HG02981 (cell line): ENCODE measurements around the gene CLIC4.

Experiments used
- ATAC-seq: cut with Tn5 transposase; IDR thresholded peaks from one replicate; pipeline ENCODE4 v1.9.1; 2021; ENCODE audit warnings: mild to moderate bottlenecking, moderate library complexity; ENCODE audit not compliant: unreplicated experiment

CLIC4 gene

DNA sequence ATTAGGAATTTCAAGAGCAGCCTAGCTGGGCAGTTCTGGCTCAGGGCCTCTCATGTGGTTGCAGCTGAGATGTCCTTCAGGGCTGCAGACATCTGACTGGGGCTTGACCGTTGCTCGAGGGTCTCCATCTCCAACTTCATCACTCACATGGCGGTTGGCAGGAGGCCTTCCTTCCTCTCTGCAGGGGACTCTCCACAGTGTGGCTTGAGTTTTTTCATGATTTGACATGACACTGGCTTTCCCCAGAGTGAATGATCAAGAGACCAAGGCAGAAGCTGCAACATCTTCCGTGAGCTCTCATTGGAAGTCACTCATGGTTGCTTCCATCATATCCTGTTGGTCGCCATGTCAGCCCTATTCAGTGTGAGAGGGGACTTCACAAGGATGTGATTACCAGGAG lies 110.2 kb downstream of the CLIC4 start:
- ATAC-seq = no peak

DNA sequence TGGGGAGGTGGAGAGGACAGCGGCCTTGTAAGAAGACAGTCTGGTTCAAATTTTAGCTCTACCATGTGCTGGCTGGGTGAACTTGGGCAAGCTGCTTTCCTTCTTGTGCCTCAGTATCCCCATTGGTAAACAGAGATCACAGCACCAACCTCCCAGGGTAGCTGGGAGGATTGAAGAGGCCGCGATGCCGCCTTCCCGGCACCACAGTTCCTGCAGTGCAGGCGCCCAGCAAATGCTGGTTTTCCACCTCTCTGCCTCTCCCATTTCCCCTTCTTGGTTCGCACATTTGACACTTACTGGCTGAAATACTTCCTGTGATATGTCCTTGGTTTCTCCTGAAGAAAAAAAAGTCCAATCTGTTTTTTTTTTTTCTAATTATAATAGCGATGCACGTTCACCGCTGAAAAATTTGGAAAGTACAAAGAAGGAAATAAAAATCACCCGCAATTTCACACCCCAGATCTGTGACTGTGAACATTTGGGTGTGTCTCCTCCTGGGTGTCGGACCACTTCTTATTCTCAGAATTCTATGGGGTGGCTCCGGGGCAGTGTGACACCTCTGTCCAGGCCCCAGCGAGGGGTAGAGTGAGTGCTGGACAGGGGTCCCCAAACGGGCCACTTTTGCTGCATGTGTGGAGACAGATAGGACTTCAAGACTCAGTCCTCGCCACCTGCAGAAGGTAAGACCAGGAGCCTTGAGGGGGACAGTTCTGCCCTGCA lies 111.7 kb downstream of the CLIC4 start:
- no peak for ATAC-seq

DNA sequence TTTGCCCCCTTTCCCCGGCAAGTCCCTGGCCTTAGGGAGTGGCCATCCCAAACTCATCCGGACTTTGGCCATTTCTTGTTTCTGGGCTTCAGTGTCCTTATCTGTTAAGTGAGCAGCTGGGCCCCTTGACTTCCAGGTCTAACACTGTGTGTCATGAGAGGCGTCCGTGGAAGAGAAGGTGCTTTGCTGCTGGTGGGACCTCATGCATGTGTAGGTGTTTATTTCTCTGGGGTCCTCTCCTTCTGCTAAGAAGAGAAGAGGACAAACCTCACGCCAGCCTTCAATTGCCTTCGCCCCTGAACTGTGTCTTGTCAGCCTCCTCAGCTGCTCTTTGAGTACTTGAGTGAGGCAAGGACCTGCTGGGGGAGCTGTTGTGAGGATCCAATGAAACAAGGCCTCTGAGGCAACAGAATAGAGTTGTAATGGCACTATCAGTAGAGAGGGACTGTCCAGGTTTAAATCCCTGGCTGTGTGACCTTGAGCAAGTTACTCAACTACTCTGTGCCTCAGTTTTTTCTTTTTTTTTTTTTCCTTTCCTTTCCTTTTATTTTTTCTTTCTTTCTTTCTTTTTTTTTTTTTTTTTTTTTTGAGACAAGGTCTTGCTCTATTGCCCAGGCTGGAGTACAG lies 112.4 kb downstream of the CLIC4 start:
- no peak for ATAC-seq

DNA sequence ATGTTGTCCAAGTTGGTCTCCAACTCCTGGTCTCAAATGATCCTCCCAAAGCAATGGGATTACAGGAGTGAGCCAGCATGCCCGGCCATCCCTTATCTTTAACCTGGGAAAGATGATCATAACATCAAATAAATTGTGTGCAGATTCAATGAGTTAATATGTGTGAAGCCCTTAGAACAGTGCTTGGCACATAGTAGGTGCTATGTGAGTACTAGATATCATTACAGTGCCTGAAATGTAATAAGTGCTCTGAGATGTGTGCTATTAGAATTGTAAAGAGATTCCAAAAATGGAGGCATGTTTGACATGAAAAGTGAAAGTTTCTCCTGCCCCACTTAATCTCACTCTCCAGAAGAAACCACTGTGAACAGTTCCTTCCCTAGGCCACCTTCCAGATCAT lies 113.0 kb downstream of the CLIC4 start:
- no peak for ATAC-seq

DNA sequence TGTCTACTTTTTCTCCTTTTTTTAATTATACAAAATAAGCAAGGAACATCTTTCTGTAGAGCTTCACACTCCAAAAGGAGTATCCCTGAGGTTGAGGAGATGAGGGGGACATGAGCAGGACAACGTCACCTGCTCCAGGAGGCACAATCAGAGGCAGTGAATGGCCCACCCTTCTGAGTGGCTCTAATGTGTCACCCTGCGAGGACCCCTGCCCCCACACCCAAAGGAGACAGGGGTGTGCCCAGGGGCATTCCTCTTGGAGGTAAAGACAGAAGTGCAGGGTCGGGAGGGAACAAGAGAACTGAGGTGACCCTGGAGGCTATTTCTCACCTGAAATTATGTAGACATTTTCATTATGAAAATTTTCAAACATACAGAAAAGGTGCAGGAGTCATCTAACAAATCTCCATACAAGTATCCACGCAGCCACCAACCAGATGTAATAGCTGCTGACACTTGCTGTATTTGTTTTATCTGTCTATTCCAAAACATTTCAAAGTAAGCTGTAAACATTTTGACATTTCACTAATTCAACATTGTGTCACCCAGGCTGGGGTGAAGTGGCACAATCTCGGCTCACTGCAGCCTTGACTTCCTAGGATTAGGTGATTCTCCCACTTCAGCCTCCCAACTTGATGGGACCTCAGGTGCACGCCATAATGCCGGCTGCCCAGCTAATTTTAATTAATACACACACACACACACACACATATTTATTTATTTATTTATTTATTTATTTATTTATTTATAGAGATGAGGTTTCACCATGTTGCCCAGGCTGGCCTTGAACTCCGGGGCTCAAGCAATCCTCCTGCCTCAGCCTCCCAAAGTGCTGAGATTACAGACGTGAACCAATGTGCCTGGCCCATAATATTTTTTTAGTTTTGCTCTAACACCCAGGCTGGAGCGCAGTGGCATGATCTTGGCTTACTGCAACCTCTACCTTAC lies 114.1 kb downstream of the CLIC4 start:
- ATAC-seq = no peak

DNA sequence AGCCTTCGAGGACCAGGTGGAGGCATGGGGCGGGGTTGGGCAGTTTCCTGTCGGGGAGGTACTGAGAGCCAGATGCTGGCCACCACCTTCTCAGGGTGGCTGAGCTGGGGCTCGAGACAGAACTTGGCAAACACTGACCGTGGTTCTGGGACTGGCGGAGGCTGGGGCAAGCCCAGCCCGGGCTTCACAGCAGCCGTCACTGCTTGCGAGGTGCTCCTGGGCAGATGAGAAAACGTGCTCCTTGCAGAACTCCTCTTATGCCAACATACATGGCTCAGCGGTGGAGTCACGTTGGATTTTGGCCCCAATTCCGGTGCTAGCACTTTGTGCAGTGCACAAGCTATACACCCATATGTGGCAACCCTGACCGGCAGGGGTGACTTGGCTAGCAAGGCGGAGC lies 115.6 kb downstream of the CLIC4 start:
- ATAC-seq = no peak

DNA sequence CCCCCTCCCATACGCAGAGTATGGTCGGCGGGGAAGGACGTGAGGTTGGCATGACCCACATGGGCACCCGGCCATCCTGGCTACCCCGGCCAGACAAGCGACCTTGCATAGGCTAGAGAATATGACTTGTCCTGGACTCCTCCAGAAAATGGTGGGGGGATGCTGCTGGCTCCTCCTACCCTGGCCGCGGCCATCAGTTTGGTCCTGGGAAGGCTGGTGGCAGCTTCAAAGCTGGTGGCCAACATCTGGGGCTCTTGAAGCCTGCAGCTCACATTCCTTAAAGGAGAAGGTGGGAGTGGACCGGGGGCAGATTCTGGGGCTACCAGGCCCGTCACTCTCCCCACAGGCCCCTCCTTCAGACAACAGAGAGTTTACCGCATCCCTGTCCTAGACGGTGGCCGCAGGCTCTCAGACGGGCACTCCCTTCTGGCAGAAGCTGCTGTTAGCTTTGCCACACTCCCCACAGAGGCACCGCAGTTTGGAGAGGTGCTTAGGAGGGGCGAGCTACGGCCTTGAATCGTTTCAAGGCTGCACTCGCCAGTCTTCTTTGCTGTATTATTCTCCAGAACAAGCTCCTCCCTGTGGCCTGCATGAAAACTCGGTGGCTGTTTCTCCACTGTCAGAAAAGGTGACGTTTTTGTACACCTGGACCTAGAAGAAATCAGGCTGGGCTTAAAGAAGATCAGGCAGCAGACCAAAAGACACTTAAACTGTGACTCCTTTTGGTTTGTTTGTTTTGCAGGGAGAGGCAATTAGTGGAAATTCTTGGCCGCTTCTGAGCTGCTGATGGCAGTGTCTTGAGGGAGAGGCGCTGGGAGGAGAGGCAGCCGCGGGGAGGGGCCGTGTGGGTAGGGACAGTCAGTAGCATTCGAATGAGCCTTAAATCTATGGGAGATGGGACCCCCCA lies 116.8 kb downstream of the CLIC4 start:
- ATAC-seq = no peak

DNA sequence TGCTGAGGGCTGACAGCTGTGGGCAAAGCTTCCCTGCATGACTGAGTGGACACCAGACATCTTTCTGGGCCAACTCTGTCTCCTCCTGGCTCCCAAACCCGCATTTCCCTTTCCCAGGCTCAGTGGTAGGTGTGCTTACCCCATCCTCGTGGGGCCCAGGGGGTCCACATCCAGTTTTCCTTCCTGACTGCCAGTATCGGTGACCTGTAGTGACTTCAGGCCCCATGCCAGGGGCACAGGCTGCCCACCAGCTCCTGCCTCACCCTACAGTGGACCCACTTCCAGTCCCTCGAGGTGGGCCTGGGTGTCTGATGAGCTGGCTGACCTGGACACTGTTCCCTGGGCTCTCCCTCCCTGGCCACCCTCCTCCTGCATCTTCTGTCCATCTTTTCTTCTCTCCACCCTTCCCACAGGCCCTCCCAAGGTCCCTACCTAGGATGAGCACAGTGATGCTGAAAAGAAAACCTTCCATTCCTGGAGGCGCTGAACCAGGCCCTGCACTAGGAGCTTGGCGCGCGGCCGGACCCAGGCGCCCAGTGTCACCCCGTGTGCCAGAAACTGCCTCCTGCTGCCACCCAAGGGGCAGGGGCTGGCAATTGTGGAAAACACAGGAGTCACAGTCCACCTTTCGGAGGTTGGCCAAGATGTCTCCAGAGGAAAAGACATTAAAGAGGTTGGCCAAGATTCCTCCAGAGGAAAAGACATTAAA lies 117.7 kb downstream of the CLIC4 start:
- no peak for ATAC-seq

DNA sequence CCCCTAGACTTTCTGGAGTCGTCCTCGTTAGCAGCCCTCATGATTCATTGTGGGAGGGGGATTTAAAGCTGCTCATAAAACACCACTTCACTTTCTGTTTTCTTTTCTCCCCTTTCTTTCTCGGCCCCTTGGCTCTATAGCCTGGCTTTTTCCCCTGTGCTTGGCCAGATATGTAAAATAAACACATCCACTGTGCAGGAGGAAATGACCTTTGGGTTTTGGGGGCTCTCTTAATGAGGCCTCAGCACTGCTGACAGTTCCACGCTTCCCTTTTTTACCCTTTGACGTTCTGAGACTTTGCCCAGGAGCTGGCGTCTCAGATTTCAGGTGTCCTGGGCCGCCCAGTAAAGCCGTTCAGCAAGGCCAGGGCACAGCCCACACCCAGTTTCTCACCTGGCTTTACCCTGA lies 119.1 kb downstream of the CLIC4 start:
- ATAC-seq = no peak

DNA sequence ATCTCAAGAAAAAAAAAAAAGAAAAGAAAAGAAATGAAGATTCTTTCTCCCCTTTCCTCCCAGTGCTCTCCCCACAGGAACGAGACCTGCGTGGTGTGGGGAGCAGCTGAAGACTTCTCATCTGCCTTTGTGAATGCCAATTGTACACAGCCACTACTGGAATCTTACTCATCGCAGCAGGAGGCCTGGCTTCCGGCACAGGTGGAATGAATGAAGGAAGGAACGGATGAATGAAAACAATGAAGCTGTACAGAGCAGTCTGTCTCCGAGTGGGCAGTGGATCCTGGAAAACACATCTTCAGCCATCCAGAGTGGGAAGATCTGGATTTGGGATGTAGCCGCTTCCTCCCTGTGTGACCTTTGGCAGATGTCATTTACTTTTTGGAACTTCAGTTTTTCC lies 119.9 kb downstream of the CLIC4 start:
- no peak for ATAC-seq

DNA sequence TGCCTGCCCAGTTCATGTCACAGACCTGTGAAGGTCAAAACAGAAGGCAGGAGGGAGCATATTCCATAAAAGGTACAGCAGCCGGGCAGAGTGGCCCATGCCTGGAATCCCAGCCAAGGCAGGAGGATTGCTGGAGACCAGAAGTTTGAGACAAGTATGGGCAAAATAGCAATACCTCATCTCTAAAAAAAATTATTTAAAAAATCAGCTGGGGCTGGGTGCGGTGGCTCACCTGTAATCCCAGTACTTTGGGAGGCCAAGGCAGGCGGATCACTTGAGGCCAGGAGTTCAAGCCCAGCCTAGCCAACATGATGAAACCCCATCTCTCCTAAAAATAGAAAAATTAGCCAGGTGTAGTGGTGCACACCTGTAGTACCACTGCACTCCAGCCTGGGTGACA lies 120.3 kb downstream of the CLIC4 start:
- no peak for ATAC-seq

DNA sequence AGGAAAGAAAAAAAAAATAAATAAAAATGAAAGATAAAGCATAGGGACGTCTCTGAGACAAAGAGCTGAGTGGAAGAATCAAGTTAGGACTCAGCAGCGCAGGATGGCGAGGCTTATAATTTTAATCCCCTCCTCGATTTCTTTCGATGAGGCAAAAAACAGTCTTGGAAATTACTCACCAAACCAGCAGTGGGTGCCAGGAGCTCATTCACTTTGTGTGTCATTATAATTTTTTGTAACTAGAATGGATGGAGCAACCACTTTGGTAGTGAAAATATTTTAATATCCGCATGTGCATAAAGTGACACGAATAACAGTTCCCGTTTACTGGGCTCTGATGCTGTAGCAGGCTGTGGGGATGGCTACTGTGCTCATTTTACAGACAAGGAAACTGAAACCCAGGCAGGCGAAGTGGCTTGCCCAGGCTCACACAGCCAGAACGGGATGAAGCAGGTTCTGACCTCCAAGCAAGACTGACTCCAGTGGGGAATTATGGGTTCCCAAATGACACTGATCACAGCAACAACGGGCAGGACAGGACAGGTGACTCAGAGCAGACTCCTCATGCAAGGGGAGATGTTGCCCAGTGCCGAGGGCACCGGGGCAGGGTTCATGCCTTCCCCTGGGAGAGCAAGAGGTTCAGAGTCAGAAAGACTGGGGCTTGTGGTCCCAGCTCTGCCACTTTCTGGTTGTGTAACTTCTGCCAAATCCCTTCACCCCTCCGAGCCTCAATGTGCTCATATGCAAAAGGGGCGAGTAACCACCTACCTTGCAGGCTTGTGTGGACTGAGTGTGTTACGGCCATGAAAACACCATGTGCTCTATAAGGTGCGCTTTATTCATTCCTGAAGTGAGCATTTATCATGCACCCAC lies 121.2 kb downstream of the CLIC4 start:
- ATAC-seq = no peak

DNA sequence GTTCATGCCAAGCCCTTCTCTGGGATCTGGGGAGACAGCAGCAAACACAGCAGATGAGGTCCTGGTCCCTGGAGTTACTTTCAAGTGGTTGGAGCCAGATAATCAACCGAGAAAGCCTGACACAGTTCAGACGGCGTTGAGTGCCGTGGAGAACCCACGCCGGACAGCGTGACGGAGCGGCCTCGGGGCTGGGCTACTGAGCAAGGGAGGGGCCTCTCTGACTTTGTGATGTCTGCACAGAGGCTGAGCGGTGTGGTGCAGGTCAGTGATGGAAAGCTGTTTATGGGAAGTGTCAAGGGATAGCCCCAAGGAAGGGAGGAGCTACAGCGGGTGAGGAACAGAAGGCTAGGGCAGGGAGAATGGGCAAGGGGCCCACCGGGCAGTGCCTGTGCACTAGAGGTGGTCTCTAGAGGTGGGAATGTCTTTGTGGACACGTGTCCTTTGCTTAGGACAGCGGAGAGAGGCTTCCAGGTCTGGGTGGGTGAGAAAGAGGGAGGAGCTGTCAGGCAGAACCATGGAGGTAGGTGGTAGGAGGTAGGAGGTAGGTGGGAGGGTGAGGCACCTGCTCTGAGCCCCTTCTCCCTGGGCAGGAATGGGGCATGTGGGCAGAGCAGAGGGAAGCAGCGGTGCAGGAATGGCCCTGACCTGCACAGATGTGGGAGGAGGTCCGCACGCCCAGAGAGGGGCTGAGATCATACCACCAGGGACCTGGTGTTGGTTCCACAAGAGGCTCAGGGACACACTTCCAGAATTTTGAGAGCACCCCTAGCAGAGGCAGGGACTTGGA lies 122.0 kb downstream of the CLIC4 start:
- no peak for ATAC-seq

DNA sequence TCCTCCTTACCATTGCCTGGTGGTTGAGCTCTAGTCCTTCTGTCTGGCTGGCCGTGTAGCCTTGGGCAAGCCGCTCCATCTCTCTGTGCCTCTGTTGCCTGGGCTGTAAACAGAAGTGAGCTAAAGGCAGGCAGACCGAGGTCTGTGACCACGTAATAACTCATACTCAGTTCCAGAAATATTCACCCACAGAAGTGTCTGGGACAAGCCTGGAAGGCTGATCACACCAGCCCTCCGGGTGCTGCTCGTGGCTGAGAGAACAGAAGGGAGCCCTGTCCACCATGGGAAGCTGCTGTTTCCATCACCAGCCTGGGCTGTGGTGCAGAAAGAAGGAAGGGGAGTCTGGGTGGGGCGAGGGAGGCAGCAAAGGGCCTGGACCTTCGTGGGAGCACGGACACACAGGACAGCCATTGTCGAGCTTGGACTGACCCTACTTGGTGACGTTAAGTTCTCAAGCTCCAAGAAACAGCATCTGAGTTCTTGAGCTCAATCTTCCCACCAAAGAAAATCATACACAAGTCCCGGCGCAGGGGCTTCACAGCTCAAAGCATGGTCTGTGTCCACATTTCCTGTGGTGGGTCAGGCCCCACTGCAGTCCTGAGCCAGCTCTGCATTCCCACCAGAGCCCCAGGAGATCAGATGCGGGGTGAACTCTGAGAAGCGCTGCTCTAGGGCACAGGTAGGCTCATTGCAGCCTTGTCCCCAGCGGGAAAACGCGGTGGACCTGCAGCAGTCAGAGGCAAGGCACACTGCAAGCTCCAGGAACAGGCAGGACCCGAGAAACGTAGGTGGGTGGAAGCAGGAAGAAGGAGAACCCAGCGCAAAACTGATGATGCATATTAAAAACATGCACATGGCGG lies 123.0 kb downstream of the CLIC4 start:
- no peak for ATAC-seq

DNA sequence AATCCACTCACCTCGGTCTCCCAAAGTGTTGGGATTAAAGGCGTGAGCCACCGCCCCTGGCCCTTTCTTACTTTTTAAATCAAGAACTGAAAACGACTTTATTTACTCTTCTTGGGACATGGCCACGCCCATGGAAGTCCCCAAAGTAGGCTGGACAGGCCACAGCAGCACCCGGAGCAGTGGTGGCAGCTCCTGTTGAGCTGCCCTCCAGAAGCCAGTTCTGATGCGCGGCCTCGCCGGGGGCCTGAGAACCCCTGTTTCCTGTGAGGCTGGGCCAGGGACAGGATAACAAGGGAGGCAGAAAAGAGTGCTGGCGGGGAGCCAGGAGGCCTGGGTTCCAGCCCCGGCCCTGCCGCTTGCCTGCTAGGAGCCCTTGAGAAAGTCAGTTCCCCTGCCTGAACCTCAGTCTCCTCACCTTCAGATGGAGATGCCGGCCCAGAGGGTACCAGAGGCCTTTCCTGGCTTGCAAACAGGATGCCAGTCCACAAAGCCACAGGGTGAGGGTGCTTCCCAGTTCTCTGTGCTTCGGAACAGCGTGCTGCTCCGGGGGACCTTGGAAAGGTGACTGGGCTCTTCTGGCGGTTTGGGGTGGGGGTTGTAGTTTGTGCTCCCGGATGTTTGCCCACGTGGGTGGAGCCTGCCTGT lies 125.4 kb downstream of the CLIC4 start:
- no peak for ATAC-seq

DNA sequence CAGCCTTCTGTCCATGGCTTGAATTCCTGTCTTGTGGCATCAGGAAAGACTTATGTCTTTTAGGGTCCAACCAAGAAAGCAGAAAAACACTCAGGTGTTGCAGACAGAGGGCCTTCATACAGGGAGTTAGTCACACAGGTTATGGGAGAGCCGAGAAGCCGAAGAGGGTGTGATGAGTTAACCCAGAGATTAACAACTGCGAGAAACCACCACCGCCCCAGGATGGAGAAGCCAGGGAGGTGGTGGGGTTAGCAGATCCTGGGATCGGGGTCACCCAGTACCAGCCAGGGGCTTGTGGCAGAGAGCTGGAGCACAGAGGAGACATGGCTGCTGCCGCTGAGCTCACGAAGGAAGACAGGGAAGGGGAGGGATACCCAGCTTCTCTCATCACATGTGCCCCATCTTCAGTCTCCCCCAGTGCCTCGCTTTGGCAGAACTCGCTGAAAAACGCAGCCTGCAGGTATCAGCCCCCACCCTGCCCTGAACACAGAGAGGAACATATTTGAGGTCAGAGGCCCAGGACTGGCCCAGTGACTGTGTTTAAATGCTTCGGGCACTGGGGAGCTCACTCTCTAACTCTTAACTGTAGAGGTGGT lies 126.2 kb downstream of the CLIC4 start:
- ATAC-seq = no peak
